NCI-H187 treated with DMSO at 0.1 percent for 48 hours (cell line): ENCODE measurements around the gene TRIM56.
"Not testable (repeated sequence)": the region's sequence is repeated elsewhere in the genome, so short reads cannot be mapped to it uniquely, and the experiment has no call there.

Experiments
- DNase-seq: peaks from one replicate; lab custom pipeline; 2025; lab: John Stamatoyannopoulos, UW

TRIM56 gene

GRCh38 chr7:101089876-101090275 is 4.6 kb downstream of the TRIM56 start:
- no peak for DNase-seq

GRCh38 chr7:101092266-101092905 is 7.1 kb downstream of the TRIM56 start:
- not testable (repeated sequence) for DNase-seq

DNA sequence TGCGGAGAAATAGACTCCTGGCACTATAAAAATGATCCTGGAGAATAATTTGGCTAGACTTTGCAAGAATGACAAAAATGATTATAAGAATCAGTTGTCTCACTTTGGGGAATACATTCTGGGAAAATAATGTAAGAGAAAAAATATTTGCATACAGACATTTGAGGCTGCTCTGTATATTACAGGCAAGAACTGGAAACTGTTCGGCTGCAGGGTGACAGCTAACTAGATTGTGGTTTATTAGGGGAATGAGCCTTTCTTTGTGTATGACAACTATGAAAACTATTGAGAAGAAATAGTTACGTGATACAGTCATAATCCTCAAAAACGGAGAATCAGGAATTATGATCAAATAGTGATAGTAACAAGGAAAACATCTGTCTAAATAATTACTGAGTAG is 8.6 kb downstream of the TRIM56 start:
- no peak for DNase-seq

DNA sequence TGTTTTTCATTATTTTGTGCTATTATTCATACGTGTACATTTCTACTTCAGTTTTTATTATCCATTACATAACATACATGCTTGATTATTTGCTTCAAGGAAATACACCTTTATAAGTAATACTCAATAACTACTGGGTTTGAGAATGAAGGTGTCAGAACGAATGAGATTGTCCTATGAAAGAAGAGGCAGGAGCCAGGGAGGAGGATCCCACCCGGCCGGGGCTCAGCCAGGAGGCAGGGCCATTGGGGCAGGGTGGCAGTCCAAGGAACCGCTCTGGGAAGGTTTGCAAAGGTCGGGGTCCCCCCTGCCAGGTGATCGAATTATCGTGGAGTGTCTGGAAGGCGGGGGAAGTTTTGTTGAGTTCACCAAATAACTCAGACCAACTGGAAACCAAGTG is 9.1 kb downstream of the TRIM56 start:
- DNase-seq: no peak

DNA sequence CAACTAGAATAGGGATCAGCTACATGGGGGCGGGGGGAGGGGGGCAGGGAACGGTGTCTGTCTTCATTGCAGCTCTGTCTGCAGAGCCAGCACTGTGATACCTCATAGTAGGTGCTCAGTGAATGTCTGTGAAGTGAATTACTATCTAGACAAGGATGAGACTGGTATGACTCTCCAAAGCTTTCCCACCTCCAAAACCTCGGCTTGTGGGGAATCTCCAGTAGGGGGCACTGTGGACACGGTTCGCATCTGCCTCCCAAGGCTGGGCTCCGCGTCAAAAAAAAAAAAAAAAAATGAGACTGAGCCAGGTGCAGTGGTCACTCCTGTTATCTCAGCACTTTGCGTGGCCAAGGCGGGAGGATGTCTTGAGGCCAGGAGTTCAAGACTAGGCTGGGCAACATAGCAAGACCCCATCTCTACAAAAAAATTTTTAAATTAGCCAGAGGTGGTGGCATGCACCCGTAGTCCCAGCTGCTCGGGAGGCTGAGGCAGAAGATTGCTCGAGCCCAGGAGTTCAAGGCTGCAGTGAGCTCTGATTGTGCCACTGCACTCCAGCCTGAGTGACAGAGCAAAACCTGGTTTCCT is 9.6 kb downstream of the TRIM56 start:
- no peak for DNase-seq

- no peak for DNase-seq
Observed at GRCh38 chr7:101096331-101096956, 11.2 kb downstream of the TRIM56 start.

DNA sequence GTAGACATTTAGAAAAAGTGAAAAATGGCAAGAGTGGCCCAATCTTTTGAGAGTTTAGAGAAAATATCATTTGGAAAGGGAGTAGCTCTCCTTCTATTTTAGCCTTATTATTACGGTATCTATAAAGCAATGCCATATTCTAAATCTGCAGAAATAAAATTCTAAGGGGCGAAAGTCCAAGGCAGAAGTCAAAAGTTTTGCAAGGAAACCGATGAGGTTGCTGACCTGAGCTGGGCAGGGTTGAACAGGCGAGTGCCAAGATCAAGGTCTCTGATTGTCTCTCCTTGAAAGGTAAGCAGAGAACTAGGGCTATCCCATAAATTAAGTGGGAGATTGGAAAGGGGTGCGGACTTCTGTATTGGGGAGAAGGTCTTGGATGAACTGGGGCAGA is 11.7 kb downstream of the TRIM56 start:
- DNase-seq: no peak

DNA sequence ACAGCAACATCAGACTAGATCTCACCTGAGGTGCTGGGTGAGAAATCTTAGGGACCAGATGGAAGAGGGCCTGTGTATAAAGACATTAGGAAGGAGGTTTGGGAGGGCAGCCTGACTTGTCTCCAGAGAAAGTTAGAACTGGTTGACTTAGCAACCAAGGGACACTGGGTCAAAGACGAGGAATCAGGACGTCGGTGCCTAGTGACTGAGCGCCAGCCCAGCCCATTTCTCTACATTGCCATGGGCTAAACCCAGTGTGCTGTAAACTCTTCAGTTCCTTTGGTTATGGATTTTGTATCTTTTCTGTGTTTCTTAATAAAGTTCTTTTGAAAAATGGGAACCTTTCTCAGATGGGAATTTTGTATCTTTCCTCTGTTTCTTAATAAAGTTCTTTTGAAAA is 12.3 kb downstream of the TRIM56 start:
- DNase-seq: no peak

DNA sequence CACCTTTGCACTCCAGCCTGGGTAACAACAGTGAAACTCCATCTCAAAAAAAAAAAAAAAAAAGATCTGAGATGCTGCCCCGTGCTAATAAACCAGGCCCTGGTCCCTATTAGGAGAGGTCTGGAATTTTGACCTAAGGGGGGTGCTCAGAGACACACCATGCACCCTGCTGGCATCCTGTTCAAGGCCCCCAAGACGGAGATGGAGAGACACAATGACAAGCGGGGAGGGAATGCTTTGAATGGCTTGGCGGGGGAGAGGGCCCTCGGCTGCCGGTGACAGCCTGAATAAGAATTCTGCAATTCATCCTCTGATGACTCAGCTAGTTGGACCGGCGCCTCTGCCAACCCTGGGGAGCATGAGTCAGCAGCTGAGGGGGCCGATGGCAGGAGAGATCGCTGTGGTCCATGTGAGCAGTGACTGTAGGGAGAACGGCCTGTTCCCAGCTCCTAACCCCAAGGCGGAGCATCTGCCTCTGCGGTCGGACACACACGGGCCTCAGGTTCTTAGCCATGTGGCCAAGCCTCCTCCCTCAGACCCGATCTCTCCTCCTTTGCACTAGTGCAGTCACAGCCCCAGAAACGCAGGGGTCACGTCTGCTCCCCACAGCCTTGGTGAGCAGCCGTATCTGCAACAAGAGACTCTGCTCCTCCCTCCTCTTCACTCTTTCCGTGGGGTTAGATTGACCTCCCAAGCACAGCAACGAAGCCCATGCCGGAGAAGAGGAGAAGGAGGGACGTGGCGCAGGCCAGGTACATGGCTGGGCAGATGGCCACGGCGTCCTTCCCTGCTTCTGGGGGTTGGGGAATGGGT is 14.9 kb downstream of the TRIM56 start:
- DNase-seq: no peak

- no peak for DNase-seq
Observed at GRCh38 chr7:101100858-101101847, 15.9 kb downstream of the TRIM56 start.

- DNase-seq: no peak
Observed at GRCh38 chr7:101102026-101102425, 16.7 kb downstream of the TRIM56 start.

- not testable (repeated sequence) for DNase-seq
Observed at GRCh38 chr7:101103701-101104100, 18.4 kb downstream of the TRIM56 start.

DNA sequence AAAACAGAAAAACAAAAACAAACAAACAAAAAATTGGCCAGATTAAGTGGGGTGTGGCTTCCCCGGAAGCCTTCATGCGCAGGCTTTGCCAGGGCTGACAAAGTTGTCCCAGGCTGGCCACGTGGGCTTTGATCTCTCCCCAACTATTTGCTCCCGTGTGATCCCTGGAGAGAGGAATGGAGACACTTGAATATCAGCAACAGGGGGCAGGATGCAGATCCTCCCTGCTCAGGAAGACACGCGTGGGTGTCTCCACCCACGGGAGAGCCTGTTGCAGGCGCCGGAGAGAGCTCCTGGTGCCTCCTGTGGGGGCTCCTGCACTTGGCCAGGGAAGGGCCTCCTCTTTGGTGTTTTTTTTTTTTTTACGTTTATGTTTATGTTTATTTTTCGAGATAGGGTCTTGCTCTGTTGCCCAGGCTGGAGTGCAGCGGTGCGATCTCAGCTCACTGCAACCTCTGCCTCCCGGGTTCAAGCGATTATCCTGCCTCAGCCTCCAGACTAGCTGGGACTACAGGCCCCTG is 19.0 kb downstream of the TRIM56 start:
- no peak for DNase-seq

- DNase-seq: no peak
Observed at GRCh38 chr7:101104799-101105198, 19.5 kb downstream of the TRIM56 start.

DNA sequence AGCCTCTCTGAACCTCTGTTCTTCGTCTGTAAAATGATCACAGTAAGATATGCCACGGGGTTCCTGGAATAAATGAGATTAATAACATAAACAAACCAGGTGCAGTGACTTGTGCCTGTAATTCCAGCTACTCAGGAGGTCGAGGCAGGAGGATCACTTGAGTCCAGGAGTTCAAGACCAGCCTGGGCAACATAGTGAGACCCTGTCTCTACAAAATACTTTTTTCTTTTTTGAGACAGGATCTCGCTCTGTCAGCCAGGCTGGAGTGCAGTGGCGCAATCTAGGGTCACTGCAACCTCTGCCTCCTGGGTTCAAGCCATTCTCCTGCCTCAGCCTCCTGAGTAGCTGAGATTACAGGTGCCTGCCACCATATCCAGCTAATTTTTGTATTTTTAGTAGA is 20.0 kb downstream of the TRIM56 start:
- not testable (repeated sequence) for DNase-seq

GRCh38 chr7:101106386-101106785 is 21.1 kb downstream of the TRIM56 start:
- DNase-seq: no peak

DNA sequence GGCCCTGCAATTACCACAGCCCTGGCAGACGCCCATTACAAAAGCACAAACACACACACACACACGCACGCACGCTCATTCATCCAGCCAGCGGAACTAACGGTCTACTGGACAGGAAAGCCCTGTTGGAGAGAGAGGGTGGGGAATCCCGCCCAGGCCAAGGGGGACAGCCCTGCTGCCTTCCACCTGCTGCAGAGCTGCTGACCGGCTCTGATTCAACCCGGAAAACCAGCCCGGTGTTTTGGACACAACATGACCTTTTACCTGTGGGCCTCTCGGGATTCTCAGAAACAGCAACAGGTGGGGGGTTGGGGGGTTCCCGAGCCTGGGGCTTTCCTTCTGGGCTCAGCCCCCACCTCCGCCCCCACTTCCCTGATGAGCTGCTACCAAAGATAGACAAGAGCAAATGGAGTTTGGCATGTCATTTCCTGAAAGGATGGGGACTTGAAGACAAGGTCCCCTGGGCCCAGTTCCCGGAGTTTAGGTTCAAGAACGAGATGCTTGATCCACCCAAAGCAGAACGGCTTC is 23.1 kb downstream of the TRIM56 start:
- no peak for DNase-seq

GRCh38 chr7:101108961-101109360 is 23.7 kb downstream of the TRIM56 start:
- DNase-seq: no peak

- no peak for DNase-seq
Observed at GRCh38 chr7:101109368-101109767, 24.1 kb downstream of the TRIM56 start.

DNA sequence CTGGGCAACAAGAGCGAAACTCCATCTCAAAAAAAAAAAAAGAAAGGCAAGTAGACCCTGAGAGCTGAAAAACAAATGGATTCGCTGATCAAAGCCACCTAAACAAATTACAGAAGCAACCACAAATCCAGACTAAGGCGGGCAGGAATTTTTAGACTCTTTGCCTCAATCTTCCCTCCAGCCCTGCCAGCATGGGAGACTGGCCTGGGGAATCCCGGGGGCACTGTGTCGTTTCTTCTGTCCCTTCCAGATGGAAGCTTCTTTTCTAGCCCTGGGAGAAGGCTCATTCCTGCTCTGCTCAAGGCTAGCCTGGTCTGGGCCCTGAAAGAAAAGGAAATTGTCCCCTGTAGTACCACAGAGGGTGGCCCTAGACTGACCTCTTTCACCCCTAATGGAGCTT is 26.0 kb downstream of the TRIM56 start:
- no peak for DNase-seq

DNA sequence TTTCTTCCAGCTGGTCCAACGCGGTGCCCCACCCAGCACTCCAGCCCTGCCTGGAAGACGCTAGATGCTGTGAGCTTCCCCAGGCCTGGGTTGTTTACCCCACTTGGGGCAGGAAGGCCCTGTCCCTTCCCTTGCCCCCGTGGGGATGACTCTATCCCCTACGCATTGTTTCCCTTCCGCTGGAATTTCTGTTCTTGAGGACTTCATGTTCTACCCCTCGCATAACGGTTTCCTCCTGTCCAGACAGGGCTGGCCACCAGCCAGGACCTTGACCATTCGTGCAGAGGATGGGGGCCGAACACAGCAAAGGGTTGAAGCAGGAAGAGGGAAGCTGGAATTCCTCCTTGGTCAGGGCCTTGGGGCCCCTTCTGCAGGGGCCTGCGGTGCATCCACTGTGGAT is 27.0 kb downstream of the TRIM56 start:
- DNase-seq: no peak
